Measurements from ENCODE around the gene FAM222A. TPM values are rescaled to one million over a fixed set of nuclear protein-coding genes. Genes with fewer than 3 reads are reported as not detected.

Gene FAM222A
- total RNA-seq, 2 donors from 2014 or later: 21.6 to 24.4 TPM

GRCh38 chr12:109818905-109819500 lies 105.4 kb downstream of the FAM222A start:
- H3K4me3 Mint-ChIP-seq: no peak overlapping the region
- no peak overlapping the region for H3K27ac ChIP-seq (ENCODE audit: low read depth, low read length)
- H3K4me1 Mint-ChIP-seq: peaks cover 7% of the 10 kb centered on the region
- no peaks in the 10 kb centered on the region for H3K4me1 ChIP-seq (ENCODE audit: control insufficient read depth, insufficient read depth, low read length)
- 91 to 96% methylated on average over 4 to 10 of the region's 10 CpGs for WGBS, 2 experiments (ENCODE audit: insufficient coverage in 1 of 2, insufficient read length in 1 of 2)
- H3K36me3 Mint-ChIP-seq (ENCODE audit: low read depth): peaks cover 4% of the 10 kb centered on the region
- no peak for TF ChIP-seq CTCF (conservative IDR thresholded peaks at IDR 0.05)
- no peaks in the 10 kb centered on the region for H3K27me3 Mint-ChIP-seq (ENCODE audit: insufficient read depth)
- no peak overlapping the region for H3K9ac ChIP-seq (ENCODE audit: extremely low read depth, low read length, poor library complexity, severe bottlenecking)
- no peak for DNase-seq
- H3K27me3 ChIP-seq (ENCODE audit: control insufficient read depth, insufficient read depth, low read length, poor library complexity, severe bottlenecking): no peaks in the 10 kb centered on the region
- H3K27ac Mint-ChIP-seq: no peak overlapping the region
- H3K4me3 ChIP-seq (ENCODE audit: low read length): no peak overlapping the region
- no peaks in the 10 kb centered on the region for H3K36me3 ChIP-seq (ENCODE audit: control insufficient read depth, insufficient read depth, low read length)
- H3K9me3 ChIP-seq (ENCODE audit: control insufficient read depth, low read length): no peaks in the 10 kb centered on the region
- H3K9me3 Mint-ChIP-seq: no peaks in the 10 kb centered on the region

Other genes with a start within 250 kb of the FAM222A start
- 10 to 100 TPM; 50.9 to 53.5 TPM for gene KCTD10, start 236.5 kb upstream of the FAM222A start, total RNA-seq
- 10 to 100 TPM; 32.0 to 39.8 TPM for gene UBE3B, start 236.2 kb upstream of the FAM222A start, total RNA-seq
- 10 to 100 TPM; 24.9 to 28.2 TPM for gene MMAB, start 140.3 kb upstream of the FAM222A start, total RNA-seq
- 10 to 100 TPM; 12.8 to 22.6 TPM for gene MVK, start 140.0 kb upstream of the FAM222A start, total RNA-seq
- 10 to 100 TPM; 14.0 to 14.2 TPM for gene TRPV4, start 119.6 kb downstream of the FAM222A start, total RNA-seq
- 10 to 100 TPM; 15.2 to 20.9 TPM for gene GLTP, start 166.7 kb downstream of the FAM222A start, total RNA-seq
- gene TCHP, start 186.4 kb downstream of the FAM222A start, total RNA-seq: 10 to 100 TPM; 26.1 to 31.9 TPM